ENCODE results near the gene CROCC2. TPM values are rescaled to one million over a fixed set of nuclear protein-coding genes. Genes with fewer than 3 reads are reported as not detected.

Gene CROCC2
- total RNA-seq, 4 donors from 2014 or later = 0.10 TPM; not detected in 3

DNA sequence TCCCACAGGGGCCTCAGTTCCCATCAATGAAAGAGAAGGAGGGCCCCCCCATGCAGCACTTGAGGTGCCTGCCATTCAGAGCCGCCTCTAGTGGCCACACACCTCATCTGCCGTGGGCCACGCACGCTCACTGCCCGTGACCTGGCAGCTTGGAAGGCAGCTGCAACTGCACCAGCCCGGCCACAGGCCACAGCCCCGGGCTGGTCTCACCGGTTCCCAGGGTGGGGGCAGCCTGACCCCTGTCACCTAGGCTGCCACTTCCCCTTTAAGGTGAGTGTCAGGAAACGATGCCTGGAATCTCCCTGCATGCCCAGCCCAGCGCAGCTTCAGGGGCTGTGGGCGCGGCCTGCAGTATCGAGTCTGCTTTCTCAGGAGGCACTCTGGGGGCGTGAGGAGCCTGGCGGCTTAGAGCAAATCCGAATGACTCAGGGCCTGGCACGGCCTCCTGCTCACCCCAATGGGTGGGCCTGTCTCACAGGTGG is 12.7 kb upstream of the CROCC2 start:
- 34 to 48% methylated on average over 16 of the region's 17 CpGs for WGBS, 2 donors
- intact Hi-C loops (cut with DNase I; ENCODE audit: low total_unique reads) = no loop called here
- no peak for DNase-seq (ENCODE audit: low spot score in 2 of 2)
- TF ChIP-seq, protein P1, sequence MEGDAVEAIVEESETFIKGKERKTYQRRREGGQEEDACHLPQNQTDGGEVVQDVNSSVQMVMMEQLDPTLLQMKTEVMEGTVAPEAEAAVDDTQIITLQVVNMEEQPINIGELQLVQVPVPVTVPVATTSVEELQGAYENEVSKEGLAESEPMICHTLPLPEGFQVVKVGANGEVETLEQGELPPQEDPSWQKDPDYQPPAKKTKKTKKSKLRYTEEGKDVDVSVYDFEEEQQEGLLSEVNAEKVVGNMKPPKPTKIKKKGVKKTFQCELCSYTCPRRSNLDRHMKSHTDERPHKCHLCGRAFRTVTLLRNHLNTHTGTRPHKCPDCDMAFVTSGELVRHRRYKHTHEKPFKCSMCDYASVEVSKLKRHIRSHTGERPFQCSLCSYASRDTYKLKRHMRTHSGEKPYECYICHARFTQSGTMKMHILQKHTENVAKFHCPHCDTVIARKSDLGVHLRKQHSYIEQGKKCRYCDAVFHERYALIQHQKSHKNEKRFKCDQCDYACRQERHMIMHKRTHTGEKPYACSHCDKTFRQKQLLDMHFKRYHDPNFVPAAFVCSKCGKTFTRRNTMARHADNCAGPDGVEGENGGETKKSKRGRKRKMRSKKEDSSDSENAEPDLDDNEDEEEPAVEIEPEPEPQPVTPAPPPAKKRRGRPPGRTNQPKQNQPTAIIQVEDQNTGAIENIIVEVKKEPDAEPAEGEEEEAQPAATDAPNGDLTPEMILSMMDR (IDR thresholded peaks at IDR 0.05) = no peak
- TF ChIP-seq POLR2A (IDR thresholded peaks at IDR 0.05) = no peak
- H3K4me3 ChIP-seq (ENCODE audit: low read depth, poor library complexity, severe bottlenecking) = no peak overlapping the region

DNA sequence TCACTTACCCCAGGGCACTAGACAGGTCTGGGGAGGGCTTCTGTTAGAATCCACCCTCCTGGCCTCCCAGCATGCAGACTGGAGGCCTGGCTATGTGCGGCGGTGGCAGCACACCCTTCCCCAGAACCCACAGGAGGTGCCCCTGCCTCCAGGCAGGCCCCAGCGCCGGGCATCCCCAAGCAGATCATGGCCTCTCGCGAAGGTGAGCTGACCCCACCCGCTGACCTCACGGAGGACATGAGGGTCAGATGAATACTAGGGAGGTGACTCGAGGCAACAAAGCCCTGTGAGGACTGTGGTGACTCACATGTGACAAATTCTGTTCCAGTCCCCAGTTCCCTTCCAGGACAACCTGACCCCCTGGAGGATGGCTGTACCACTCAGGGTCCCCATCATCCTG is 12.1 kb upstream of the CROCC2 start:
- 30 to 56% methylated on average over 8 to 9 of the region's 9 CpGs for WGBS, 2 donors
- intact Hi-C loops (cut with DNase I; ENCODE audit: low total_unique reads) = no loop called here
- TF ChIP-seq, protein P1 (IDR thresholded peaks at IDR 0.05) = no peak
- TF ChIP-seq POLR2A (IDR thresholded peaks at IDR 0.05) = no peak
- H3K4me3 ChIP-seq (ENCODE audit: low read depth, poor library complexity, severe bottlenecking) = no peak overlapping the region
- no peak for DNase-seq (ENCODE audit: low spot score in 2 of 2)

DNA sequence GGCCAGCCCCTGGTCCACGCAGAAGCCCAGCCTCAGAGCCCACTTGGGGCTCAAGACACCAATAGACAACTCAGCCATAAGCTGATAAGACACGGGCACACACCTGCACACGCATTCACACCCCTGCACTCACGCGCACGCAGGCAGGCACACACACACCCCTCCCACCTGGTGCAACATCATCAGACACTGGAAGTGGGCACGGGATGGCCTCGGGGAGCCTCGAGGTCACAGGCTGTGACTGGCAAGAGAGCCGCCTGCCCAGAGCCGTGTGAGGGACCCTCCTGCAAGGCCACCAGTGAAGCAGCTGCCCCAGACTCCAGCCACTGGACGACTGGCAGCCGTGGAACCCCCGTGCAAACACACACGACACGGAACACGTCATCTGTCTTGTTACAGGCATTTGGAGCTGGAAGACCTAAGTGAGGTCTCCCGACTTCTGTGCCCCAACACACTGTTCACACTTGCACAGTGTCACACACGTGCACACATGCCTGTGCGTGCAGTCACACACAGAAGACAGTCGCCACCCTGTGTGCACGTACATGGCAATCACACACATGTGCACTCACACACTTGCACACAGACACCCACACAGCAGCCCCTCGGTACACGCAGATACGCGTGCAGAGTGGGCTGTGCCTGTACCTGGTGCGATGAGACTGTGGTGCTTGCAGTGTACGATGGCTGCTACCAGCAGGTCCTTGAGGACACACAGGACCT is 11.1 kb upstream of the CROCC2 start:
- H3K4me3 ChIP-seq (ENCODE audit: low read depth, poor library complexity, severe bottlenecking) = no peak overlapping the region

DNA sequence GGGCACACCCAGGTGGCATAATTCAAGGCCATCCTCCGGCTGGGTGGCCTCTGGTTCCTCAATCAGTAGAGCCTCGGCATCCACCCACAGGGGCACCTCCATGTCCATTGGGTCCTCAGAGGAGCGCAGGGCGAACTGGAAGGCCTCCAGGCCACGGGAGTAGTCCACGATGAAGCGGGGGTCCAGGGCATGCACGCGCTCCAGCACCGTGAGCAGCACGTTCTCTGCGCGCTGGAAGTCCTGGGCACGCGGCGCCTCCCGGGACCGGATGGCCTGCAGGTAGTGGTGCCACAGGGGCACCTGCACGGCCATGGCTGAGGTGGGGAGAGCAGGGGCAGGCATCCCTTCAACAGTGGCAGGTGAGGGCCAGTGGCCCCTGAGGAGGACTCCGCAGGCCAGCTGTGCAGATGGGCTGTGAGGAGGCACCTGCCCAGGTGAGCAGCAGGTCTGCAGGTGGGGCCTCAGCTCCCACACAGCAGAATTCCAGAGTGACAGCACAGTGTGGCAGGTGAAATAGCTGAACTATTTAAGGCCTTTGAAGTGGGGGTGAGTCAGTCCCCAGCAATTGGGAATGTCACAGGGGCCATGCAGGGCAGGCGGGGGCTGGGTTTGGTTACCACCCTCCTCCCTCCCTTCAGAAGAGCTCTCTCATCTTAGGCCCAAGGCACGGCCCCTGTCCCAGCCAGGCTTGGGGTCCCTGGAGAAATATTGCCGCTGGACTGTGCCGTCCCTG is 10.3 kb upstream of the CROCC2 start, which contains the start of gene MAB21L4:
Gene MAB21L4 (minus strand): TSS at position 501 of the 733 bp plus-strand sequence. CDS start 159 bp downstream, at position 342.
- DNase-seq (ENCODE audit: low spot score in 2 of 2) = no peak
- 49 to 78% methylated on average over 8 to 15 of the region's 24 CpGs for whole genome bisulfite sequencing, 2 donors
- H3K4me3 ChIP-seq (ENCODE audit: low read depth, poor library complexity, severe bottlenecking) = no peak within 1 kb of the TSS
- intact Hi-C loops (cut with DNase I; ENCODE audit: low total_unique reads) = no loop called here
- TF ChIP-seq, protein P1 (IDR thresholded peaks at IDR 0.05) = no peak
- no peak for TF ChIP-seq POLR2A (IDR thresholded peaks at IDR 0.05)

More for the DNA sequence above, 11.1 kb upstream of the CROCC2 start:
- 81 to 82% methylated on average over 18 to 28 of the region's 28 CpGs for WGBS, 2 donors
- no peak for DNase-seq (ENCODE audit: low spot score in 2 of 2)
- TF ChIP-seq, protein P1 (IDR thresholded peaks at IDR 0.05) = no peak
- no peak for TF ChIP-seq POLR2A (IDR thresholded peaks at IDR 0.05)
- intact Hi-C loops (cut with DNase I; ENCODE audit: low total_unique reads) = no loop called here

DNA sequence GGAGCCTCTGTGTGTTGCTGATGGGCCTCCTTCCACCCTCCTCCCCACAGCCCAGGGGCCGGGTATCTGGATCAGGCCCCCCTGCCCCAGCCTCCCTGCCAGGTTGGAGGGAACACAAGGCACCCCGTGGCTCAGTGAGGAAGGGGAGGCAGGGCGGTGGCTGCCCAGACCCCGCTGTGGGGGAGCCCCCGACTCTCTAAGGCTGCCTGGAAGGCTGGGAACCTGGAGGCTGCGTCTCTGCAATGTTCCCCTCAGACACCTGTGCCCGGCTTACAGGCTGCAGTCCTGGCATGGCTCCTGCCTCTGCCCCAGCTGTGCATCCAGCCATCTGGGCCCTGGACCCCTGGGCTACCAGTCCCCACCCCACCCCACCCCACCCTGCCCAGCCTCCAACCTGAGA is 9.7 kb upstream of the CROCC2 start:
- no peak overlapping the region for H3K4me3 ChIP-seq (ENCODE audit: low read depth, poor library complexity, severe bottlenecking)
- WGBS, 2 donors = 46 to 84% methylated on average over 4 to 5 of the region's 7 CpGs
- DNase-seq (ENCODE audit: low spot score in 2 of 2) = no peak
- intact Hi-C loops (cut with DNase I; ENCODE audit: low total_unique reads) = no loop called here
- TF ChIP-seq POLR2A (IDR thresholded peaks at IDR 0.05) = no peak
- TF ChIP-seq, protein P1 (IDR thresholded peaks at IDR 0.05) = no peak

Data from lower leg skin (tissue), 4 donors.